WTC11 (cell line): ENCODE data around the gene CCDC138. TPM values are rescaled to one million over a fixed set of nuclear protein-coding genes. Genes with fewer than 3 reads are reported as not detected.

ENCODE experiments used
- ATAC-seq: fragments of 200-7000 bp; cut with Tn5 transposase; 2 replicates; pipeline ENCODE4 v1.10.0; 2021; ENCODE audit warnings: mild to moderate bottlenecking, moderate library complexity
- CTCF ChIA-PET: fragments of 300-600 bp; sonication (Branson Sonifier 250); formaldehyde crosslinking; loops from one replicate; lab custom pipeline; 2021; ENCODE audit warnings: antibody characterized with exemption; lab: Charles Lee
- POLR2A ChIA-PET: fragments of 350-600 bp; sonication (Branson Sonifier 250); formaldehyde crosslinking; loops from one replicate; lab custom pipeline; 2021; ENCODE audit warnings: antibody characterized with exemption; lab: Charles Lee
- DNase-seq: peaks from one replicate; pipeline ENCODE4 v3.0.0; 2021; ENCODE audit warnings: low spot score
- H3K27ac Mint-ChIP-seq: 2 replicates; pipeline ENCODE4 v1.8.0; 2021; ENCODE audit warnings: mixed read lengths
- H3K27me3 Mint-ChIP-seq: 2 replicates; pipeline ENCODE4 v1.8.0; 2021; ENCODE audit warnings: low read depth, mild to moderate bottlenecking, moderate library complexity, mixed read lengths
- H3K36me3 Mint-ChIP-seq: 2 replicates; pipeline ENCODE4 v1.8.0; 2021; ENCODE audit warnings: mixed read lengths
- H3K4me1 Mint-ChIP-seq: 2 replicates; pipeline ENCODE4 v1.8.0; 2022; ENCODE audit warnings: mixed read lengths
- H3K4me3 Mint-ChIP-seq: 2 replicates; pipeline ENCODE4 v1.8.0; 2021; ENCODE audit warnings: mild to moderate bottlenecking, moderate library complexity, mixed read lengths
- H3K9me3 Mint-ChIP-seq: 2 replicates; pipeline ENCODE4 v1.8.0; 2021; ENCODE audit warnings: mixed read lengths
- E2F5 ChIP-seq: sonication (generic); formaldehyde crosslinking; IDR thresholded peaks from 2 replicates; pipeline ENCODE4 v1.8.1; 2022; ENCODE audit warnings: mild to moderate bottlenecking, moderate library complexity, missing genetic modification reagents
- EMX1 ChIP-seq: fragments of 250-450 bp; sonication (Bioruptor Pico); IDR thresholded peaks from 2 replicates; pipeline ENCODE4 v1.8.0; 2021; ENCODE audit warnings: mild to moderate bottlenecking
- FOXJ3 ChIP-seq: sonication (generic); formaldehyde crosslinking; IDR thresholded peaks from 2 replicates; pipeline ENCODE4 v1.9.0; 2021; ENCODE audit warnings: missing genetic modification reagents, mild to moderate bottlenecking, borderline replicate concordance
- HMGA2 ChIP-seq: fragments of 250-450 bp; sonication (Bioruptor Pico); IDR thresholded peaks from 2 replicates; pipeline ENCODE4 v1.4.0; 2021; ENCODE audit warnings: mild to moderate bottlenecking, moderate library complexity
- IRF2 ChIP-seq: sonication (generic); formaldehyde crosslinking; IDR thresholded peaks from 2 replicates; pipeline ENCODE4 v1.8.0; 2022; ENCODE audit warnings: low read depth, missing genetic modification reagents, borderline replicate concordance
- MXD4 ChIP-seq: fragments of 250-450 bp; sonication (Bioruptor Pico); IDR thresholded peaks from 2 replicates; pipeline ENCODE4 v1.8.0; 2021; ENCODE audit warnings: mild to moderate bottlenecking, moderate library complexity, borderline replicate concordance
- NFATC4 ChIP-seq: fragments of 250-450 bp; sonication (Bioruptor Pico); IDR thresholded peaks from 2 replicates; pipeline ENCODE4 v1.9.0; 2021; ENCODE audit warnings: mild to moderate bottlenecking
- OVOL2 ChIP-seq: fragments of 250-450 bp; sonication (Bioruptor Pico); IDR thresholded peaks from 2 replicates; pipeline ENCODE4 v1.9.0; 2021; ENCODE audit warnings: mild to moderate bottlenecking, borderline replicate concordance
- TCF7 ChIP-seq: sonication (generic); formaldehyde crosslinking; IDR thresholded peaks from 2 replicates; pipeline ENCODE4 v1.8.0; 2022; ENCODE audit warnings: mild to moderate bottlenecking, low read depth, missing genetic modification reagents, moderate library complexity
- USF2 ChIP-seq: sonication (generic); formaldehyde crosslinking; IDR thresholded peaks from 2 replicates; pipeline ENCODE4 v1.8.1; 2023; ENCODE audit warnings: mild to moderate bottlenecking, missing genetic modification reagents, moderate library complexity
- ZNF121 ChIP-seq: sonication (generic); formaldehyde crosslinking; IDR thresholded peaks from 2 replicates; pipeline ENCODE4 v1.8.0; 2023; ENCODE audit warnings: missing genetic modification reagents
- ZNF396 ChIP-seq: fragments of 250-450 bp; sonication (Bioruptor Pico); IDR thresholded peaks from 2 replicates; pipeline ENCODE4 v1.8.0; 2021; ENCODE audit warnings: mild to moderate bottlenecking, moderate library complexity, borderline replicate concordance
- total RNA-seq: library from RNA; stranded (reverse); gene quantifications from 3 replicates; pipeline ENCODE4 v1.2.3, GENCODE V29; 2021
- TF ChIP-seq, protein P1 (sequence below): sonication (generic); formaldehyde crosslinking; IDR thresholded peaks from 2 replicates; pipeline ENCODE4 v1.8.0; 2023; ENCODE audit warnings: missing genetic modification reagents, mild to moderate bottlenecking, borderline replicate concordance
- TF ChIP-seq, protein P2 (sequence below): sonication (generic); formaldehyde crosslinking; IDR thresholded peaks from 2 replicates; pipeline ENCODE4 v1.8.0; 2023; ENCODE audit warnings: missing genetic modification reagents
- TF ChIP-seq, protein P3 (sequence below): sonication (generic); formaldehyde crosslinking; IDR thresholded peaks from 2 replicates; pipeline ENCODE4 v1.8.1; 2022; ENCODE audit warnings: low read depth, missing genetic modification reagents, borderline replicate concordance
- TF ChIP-seq, protein P4 (sequence below): sonication (generic); formaldehyde crosslinking; IDR thresholded peaks from 2 replicates; pipeline ENCODE4 v1.8.1; 2022; ENCODE audit warnings: missing genetic modification reagents, borderline replicate concordance
- TF ChIP-seq, protein P5 (sequence below): fragments of 250-450 bp; sonication (Bioruptor Pico); conservative IDR thresholded peaks from 2 replicates; pipeline ENCODE4 v1.9.0; 2021; ENCODE audit warnings: mild to moderate bottlenecking

Gene CCDC138
- total RNA-seq, 1 experiment from 2014 or later: 23.5 TPM

DNA sequence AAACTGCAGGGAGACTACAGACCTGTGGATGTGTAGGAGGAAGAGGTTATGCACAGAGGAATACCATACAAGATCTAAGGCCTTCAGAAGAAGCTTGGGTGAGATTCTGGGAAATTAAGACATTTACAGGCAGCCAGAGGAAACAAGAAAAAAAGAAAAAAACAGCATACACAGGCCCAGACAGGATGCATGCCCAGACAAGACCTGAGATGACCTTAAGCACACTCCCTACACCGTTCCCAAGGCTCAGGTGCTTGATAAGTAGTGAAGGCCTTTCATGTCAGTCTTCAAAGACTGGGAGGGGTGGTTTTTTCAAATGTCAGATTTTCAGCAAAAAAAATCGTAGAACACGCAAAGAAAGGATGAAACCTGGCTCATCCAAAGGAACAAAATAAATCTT is 83.0 kb downstream of the CCDC138 start (continued):
- TF ChIP-seq, protein P1, sequence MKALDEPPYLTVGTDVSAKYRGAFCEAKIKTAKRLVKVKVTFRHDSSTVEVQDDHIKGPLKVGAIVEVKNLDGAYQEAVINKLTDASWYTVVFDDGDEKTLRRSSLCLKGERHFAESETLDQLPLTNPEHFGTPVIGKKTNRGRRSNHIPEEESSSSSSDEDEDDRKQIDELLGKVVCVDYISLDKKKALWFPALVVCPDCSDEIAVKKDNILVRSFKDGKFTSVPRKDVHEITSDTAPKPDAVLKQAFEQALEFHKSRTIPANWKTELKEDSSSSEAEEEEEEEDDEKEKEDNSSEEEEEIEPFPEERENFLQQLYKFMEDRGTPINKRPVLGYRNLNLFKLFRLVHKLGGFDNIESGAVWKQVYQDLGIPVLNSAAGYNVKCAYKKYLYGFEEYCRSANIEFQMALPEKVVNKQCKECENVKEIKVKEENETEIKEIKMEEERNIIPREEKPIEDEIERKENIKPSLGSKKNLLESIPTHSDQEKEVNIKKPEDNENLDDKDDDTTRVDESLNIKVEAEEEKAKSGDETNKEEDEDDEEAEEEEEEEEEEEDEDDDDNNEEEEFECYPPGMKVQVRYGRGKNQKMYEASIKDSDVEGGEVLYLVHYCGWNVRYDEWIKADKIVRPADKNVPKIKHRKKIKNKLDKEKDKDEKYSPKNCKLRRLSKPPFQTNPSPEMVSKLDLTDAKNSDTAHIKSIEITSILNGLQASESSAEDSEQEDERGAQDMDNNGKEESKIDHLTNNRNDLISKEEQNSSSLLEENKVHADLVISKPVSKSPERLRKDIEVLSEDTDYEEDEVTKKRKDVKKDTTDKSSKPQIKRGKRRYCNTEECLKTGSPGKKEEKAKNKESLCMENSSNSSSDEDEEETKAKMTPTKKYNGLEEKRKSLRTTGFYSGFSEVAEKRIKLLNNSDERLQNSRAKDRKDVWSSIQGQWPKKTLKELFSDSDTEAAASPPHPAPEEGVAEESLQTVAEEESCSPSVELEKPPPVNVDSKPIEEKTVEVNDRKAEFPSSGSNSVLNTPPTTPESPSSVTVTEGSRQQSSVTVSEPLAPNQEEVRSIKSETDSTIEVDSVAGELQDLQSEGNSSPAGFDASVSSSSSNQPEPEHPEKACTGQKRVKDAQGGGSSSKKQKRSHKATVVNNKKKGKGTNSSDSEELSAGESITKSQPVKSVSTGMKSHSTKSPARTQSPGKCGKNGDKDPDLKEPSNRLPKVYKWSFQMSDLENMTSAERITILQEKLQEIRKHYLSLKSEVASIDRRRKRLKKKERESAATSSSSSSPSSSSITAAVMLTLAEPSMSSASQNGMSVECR (CRISPR knock-in tag): no peak
- TF ChIP-seq, protein P2, sequence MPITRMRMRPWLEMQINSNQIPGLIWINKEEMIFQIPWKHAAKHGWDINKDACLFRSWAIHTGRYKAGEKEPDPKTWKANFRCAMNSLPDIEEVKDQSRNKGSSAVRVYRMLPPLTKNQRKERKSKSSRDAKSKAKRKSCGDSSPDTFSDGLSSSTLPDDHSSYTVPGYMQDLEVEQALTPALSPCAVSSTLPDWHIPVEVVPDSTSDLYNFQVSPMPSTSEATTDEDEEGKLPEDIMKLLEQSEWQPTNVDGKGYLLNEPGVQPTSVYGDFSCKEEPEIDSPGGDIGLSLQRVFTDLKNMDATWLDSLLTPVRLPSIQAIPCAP (CRISPR knock-in tag): no peak
- TF ChIP-seq, all 79 proteins: peak for 0

DNA sequence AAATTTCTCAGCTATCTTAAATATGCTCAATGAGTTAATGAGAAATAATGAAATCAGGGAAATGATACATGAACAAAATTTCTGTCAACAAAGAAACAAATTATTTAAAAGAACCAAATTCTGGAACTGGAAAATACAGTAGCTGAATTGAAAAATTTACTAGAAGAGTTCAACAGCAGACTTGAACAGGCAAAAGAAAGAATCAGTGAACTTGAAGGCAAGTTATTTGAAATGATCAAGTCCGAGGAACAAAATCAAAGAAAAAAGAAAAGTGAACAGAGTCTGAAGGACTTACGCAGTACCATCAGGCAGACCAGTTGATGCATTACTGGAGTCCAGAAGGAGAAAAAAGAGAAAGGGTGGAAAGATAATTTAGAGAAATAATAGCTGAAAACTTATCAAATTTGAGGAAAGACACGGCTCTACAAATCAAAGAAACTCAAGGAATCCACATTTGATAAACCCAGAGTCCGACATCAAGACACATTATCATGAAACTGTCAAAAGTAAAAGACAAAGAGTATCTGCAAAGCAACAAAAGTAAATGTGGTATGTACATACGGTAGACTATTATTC is 83.6 kb downstream of the CCDC138 start:
- Mint-ChIP-seq H3K36me3 (peaks cover 33% of the 10 kb centered on the region), H3K27me3 (no peaks in the 10 kb centered on the region), H3K4me3 (no peak overlapping the region), H3K27ac (no peak overlapping the region), H3K9me3 (peaks cover 19% of the 10 kb centered on the region), H3K4me1 (peaks cover 7% of the 10 kb centered on the region)
- ATAC-seq: no peak
- TF ChIP-seq EMX1: no peak
- TF ChIP-seq TCF7 (CRISPR knock-in tag): no peak
- no peak for TF ChIP-seq OVOL2 (CRISPR knock-in tag)
- no peak for TF ChIP-seq USF2
- no peak for TF ChIP-seq ZNF396
- no peak for TF ChIP-seq NFATC4 (CRISPR knock-in tag)
- TF ChIP-seq MXD4: no peak
- no peak for TF ChIP-seq ZNF121 (CRISPR knock-in tag)
- TF ChIP-seq HMGA2 (CRISPR knock-in tag): no peak
- TF ChIP-seq, protein P3, sequence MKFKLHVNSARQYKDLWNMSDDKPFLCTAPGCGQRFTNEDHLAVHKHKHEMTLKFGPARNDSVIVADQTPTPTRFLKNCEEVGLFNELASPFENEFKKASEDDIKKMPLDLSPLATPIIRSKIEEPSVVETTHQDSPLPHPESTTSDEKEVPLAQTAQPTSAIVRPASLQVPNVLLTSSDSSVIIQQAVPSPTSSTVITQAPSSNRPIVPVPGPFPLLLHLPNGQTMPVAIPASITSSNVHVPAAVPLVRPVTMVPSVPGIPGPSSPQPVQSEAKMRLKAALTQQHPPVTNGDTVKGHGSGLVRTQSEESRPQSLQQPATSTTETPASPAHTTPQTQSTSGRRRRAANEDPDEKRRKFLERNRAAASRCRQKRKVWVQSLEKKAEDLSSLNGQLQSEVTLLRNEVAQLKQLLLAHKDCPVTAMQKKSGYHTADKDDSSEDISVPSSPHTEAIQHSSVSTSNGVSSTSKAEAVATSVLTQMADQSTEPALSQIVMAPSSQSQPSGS (CRISPR knock-in tag): no peak
- TF ChIP-seq, protein P4, sequence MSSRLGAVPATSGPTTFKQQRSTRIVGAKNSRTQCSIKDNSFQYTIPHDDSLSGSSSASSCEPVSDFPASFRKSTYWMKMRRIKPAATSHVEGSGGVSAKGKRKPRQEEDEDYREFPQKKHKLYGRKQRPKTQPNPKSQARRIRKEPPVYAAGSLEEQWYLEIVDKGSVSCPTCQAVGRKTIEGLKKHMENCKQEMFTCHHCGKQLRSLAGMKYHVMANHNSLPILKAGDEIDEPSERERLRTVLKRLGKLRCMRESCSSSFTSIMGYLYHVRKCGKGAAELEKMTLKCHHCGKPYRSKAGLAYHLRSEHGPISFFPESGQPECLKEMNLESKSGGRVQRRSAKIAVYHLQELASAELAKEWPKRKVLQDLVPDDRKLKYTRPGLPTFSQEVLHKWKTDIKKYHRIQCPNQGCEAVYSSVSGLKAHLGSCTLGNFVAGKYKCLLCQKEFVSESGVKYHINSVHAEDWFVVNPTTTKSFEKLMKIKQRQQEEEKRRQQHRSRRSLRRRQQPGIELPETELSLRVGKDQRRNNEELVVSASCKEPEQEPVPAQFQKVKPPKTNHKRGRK (CRISPR knock-in tag): no peak
- no peak for TF ChIP-seq IRF2
- TF ChIP-seq E2F5 (CRISPR knock-in tag): no peak
- no peak for TF ChIP-seq FOXJ3 (CRISPR knock-in tag)
- TF ChIP-seq, protein P5, sequence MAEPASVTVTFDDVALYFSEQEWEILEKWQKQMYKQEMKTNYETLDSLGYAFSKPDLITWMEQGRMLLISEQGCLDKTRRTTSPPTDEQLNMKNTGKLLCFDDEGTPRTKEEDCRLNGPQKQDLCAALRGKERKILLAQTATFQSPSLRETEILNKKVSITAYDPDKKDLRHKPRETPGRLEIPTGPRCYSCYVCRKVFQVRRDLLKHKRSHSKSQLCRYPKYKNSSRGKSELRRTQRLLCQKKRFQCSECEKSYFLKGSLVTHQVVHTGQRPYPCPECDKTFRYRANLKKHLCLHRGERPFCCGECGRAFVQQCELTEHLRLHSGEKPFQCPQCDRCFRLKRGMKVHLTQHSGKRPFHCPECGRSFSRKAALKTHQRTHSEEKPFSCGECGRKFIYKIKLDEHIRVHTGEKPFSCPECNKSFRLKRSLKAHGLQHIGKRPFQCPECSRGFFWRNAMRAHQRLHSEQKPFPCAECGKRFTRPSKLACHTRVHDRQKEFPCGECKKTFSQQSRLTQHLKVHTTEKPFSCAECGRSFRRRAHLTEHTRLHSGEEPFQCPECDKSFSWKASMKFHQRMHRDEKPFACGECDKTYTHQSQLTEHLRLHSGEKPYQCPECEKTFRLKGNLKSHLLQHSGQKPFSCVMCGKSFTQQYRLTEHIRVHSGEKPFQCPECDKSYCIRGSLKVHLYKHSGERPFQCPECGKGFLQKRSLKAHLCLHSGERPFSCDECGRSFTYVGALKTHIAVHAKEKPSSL: no peak
- CTCF ChIA-PET: no interaction called here
- no peak for DNase-seq
- POLR2A ChIA-PET: no interaction called here
